GM19455 (cell line): ENCODE measurements around the gene ZNRF3.
"Not testable (repeated sequence)": the region's sequence is repeated elsewhere in the genome, so short reads cannot be mapped to it uniquely, and the experiment has no call there.

Experiments
- ATAC-seq: cut with Tn5 transposase; IDR thresholded peaks from one replicate; pipeline ENCODE4 v1.9.1; 2021; ENCODE audit not compliant: unreplicated experiment

Gene ZNRF3

GRCh38 chr22:29079218-29079901, 196.0 kb downstream of the ZNRF3 start:
- no peak for ATAC-seq

DNA sequence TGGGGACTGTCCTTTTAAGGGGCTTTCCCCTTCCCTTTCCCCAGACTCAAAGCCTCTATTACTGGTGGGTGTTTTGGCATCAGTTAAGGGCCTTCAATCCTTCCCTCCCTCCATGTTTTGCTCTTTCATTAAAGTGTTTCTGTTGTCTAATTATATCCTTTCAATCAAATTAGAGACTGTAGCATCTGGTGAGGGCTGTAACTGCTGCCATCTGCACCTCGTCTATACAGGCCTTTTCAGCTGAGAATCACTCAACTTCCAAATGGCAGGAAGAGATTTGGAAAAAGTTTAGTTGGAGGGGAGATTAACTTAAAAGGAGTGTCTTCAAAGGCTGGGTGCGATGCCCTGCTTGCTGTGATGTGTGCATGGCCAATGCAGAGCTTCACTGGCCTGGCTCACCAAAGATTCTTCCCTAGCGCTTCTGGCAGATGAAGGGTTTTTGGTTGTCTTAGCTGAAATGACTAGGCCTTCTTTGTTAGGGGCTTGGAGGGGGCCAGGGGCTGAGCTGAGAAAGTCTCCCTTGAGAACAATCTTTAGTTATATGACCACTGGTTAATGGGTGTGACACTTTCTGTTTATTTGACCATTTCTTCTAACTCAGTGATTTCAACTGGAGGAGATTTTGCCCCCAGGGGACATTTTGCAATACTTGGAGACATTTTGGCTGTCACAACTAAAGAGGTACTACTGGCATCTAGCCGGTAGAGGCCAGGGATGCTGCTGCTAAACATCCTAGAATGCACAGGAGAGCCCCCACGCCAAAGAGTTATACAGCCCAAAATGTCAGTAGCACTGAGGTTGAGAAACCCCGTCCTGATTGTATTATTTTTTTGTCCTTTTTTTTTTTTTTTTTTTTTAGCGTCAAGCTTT, 197.0 kb downstream of the ZNRF3 start:
- no peak for ATAC-seq

GRCh38 chr22:29081517-29082236, 198.3 kb downstream of the ZNRF3 start:
- no peak for ATAC-seq

- no peak for ATAC-seq
Observed at GRCh38 chr22:29082826-29083545, 199.6 kb downstream of the ZNRF3 start.

DNA sequence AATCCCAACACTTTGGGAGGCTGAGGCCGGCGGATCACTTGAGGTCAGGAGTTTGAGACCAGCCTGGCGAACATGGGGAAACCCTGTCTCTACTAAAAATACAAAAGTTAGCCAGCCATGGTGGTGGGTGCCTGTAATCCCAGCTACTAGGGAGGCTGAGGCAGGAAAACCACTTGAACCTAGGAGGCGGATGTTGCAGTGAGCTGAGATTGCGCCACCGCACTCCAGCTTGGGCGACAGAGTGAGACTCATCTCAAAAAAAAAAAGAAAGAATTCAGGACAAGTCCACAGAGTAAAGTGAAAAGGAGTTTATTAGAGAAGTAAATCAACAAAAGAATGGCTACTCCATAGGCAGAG, 200.2 kb downstream of the ZNRF3 start:
- ATAC-seq = not testable (repeated sequence)

GRCh38 chr22:29083933-29084591, 200.7 kb downstream of the ZNRF3 start:
- ATAC-seq = no peak

DNA sequence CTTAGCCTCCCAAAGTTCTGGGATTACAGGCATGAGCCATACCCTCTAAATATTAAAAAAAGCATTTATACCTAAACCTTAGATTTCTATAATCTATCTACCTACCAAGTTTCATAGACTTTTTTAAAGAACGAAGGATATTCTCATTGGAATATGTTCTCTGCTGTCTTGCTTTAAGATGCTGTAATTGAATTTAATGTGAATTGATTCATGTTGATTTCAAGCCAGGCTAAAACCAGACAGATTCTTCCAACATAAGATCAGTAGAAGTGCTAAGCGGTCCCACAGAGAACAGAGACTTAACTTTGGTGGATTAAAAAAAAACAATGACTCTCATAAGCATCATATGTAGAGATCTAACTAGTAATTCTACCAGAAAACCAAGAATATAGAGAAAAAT, 203.6 kb downstream of the ZNRF3 start:
- no peak for ATAC-seq

- ATAC-seq = no peak
Observed at GRCh38 chr22:29088809-29089208, 205.4 kb downstream of the ZNRF3 start.

DNA sequence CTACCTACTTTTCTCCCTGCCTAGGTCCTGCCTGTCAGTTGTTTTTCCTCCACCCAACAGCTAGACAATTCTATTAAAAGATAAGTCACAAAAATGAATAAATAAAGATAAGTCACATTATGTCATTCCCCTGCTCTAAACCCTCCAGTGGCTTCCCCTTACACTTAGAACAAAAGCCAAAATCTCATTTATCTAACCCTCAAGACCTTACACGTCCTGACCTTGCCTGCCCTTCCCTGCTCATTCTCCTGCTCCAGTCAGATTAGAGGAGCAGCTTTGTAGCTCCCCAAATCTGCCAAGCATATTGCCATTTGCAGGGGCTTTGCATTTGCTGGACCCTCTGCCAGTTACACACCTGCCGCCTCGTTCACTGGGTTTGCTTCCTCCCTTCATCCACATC, 206.1 kb downstream of the ZNRF3 start:
- ATAC-seq = no peak

GRCh38 chr22:29090039-29090438, 206.7 kb downstream of the ZNRF3 start:
- no peak for ATAC-seq

DNA sequence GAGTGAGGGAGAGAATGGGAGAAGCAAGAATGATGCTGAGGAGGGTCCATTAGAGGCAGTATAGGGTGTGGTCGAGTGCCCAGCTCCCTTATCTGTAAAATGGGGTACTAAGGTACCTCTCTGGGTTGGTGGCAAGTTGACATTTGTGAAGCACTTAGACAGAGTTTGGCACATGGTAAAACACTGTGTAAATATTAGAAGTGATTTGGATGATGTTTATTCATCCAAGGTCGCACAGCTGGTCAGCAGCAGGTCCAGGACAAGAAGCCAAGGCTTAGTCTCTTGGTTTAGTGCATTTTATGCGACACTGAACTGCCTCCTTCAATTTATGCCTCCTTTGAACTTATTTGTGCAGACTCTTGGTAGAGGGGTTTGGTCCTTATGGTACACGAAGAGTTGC, 208.9 kb downstream of the ZNRF3 start:
- ATAC-seq = no peak

- no peak for ATAC-seq
Observed at GRCh38 chr22:29093030-29093429, 209.7 kb downstream of the ZNRF3 start.

DNA sequence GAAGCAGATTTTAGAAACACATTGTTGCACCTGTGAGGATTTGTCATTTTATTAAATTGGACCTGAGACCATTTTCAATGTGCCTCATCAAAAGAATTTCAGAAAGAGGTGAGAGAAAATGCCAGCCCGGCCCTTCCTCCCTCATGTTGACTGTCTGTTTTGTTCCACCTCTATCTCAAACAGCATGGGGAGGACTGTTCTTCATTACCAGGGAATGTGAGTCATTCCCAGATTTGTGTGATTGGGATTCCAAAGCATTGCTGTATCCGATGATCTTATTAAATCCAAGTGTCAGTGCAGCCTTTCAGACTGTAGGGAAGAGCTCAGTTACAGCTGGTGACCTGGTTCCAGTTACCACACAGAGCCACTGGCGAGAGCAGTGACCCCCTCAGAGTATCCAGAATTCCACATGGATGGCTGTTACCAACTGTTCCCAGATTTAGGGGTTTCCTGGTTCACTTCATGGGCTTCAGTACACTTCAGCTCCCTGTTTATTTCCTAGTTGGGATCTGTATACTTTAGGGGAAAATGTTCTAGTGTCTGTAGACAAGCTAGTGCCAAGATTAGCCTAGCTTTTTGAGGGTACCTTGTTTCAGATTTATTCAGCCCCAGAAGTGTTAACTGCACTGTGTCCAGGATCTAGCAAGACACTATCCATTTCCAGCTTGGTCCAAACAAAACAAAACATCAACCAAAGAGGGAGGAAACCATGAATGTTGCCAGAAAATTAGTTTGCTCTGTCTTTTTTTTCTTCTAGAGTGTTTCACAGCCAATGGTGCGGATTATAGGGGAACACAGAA, 210.3 kb downstream of the ZNRF3 start:
- ATAC-seq = no peak

- ATAC-seq = no peak
Observed at GRCh38 chr22:29095459-29095858, 212.1 kb downstream of the ZNRF3 start.

GRCh38 chr22:29096736-29097669, 213.6 kb downstream of the ZNRF3 start:
- ATAC-seq = no peak

DNA sequence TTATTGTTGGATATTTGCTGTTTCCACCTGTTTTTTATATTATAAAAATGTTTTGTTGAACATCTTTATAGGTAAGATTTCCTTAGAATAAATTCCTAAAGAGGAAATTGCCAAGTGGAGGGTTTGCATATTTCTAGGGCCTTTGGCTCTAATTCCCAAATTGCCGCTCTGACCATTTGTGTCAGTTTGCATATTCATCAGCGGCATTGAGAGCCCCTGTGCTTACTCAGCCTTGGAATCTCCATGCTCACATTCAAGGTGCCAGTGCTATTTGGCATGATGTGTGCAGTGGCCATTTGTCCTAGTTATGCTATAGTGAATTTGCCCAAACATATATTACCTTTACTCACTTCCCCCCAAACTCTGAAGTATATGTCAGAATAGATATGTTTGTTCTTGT, 214.9 kb downstream of the ZNRF3 start:
- no peak for ATAC-seq

DNA sequence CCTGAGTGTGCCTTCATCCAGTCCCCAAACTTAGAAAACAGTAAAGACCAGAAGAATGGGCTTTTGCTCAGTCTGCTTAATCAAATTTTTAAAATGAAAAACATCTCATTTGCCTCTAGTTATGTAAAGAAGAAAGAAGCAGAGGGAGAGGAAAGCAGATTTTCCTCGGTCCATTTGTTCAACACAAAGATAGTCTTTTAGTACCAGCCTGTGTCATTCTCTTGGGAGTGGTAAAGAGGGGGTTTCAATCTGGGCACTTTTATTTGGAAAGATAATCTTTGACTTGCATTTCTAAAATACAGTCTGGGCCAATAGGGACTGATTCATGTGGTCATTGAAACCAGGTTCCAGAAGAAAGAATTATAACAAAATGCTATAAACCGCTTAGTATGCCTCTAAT, 218.9 kb downstream of the ZNRF3 start:
- no peak for ATAC-seq

GRCh38 chr22:29103121-29103520, 219.7 kb downstream of the ZNRF3 start:
- no peak for ATAC-seq

DNA sequence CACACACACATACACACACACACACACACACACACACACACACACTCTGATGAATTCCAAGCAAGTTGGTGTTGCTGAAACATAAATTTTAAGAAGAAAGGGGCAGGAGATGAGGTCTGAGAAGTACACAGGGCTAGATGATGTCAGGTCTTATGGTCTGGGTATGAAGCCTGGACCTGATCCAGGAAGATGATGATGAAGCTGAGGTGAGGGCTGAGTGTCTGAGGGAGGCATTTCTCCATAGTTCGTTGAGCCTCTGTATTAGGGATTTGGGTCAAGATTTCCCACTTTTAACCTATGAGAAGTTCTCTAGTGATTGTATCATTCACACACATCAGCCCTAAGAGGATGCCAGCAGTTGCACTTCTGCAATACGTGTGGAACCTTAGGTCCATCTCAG, 222.1 kb downstream of the ZNRF3 start:
- ATAC-seq = no peak
